ENCODE results near the gene ADPRHL1.

Gene ADPRHL1

DNA sequence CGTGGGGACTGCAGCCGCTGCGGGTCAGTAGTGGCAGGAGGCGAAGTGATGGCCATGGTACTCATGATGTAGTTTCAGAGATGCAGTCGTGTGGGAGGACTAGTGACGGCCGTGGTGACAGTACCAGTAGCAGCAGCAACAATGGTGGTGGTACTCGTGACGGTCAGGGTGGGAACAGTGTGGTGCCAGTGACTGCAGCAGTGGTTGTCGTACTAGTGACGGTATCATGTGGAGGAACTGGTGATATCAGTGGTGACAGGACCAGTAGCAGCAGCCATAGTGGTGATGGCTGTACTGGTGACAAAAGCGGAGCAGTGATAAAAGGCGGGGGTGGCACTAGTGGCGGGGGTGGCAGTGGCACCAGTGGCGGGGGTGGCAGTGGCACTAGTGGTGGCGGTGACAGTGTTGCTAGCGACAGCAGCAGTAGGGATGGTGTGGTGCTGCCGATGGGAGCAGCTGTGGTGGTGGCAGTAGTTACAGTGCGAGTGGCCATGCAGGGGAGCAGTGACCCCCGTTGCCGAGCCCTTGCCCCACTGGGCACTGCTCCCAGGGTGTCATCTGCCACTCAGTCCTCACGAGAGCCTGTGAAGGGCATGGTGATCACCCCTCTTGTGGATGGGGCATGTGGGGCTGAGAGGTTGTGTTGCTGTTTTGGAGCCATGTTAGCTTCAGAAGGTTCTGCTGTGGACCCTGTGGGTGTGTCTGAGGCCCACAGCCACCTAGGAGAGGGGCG is 22.7 kb downstream of the ADPRHL1 start:
- Mint-ChIP-seq H3K36me3 (ENCODE audit: low read depth) (peaks cover 3% of the 10 kb centered on the region), H3K27me3 (ENCODE audit: low read depth) (no peaks in the 10 kb centered on the region), H3K9me3 (no peaks in the 10 kb centered on the region), H3K4me1 (no peaks in the 10 kb centered on the region), H3K4me3 (no peak overlapping the region), H3K27ac (no peak overlapping the region)
- no peak for TF ChIP-seq CTCF (IDR thresholded peaks at IDR 0.05; ENCODE audit: unreplicated experiment in 3 of 3)

- H3K36me3 Mint-ChIP-seq (ENCODE audit: low read depth) = peaks cover 3% of the 10 kb centered on the region
- H3K4me3 Mint-ChIP-seq = no peak overlapping the region
- H3K27ac Mint-ChIP-seq = no peak overlapping the region
- no peaks in the 10 kb centered on the region for H3K9me3 Mint-ChIP-seq
- H3K4me1 Mint-ChIP-seq = no peaks in the 10 kb centered on the region
- no peak for TF ChIP-seq CTCF (IDR thresholded peaks at IDR 0.05; ENCODE audit: unreplicated experiment in 3 of 3)
- no peaks in the 10 kb centered on the region for H3K27me3 Mint-ChIP-seq (ENCODE audit: low read depth)
Observed at GRCh38 chr13:113429608-113429985, 23.7 kb downstream of the ADPRHL1 start.

- Mint-ChIP-seq H3K4me3 (no peak overlapping the region), H3K27ac (no peak overlapping the region), H3K9me3 (no peaks in the 10 kb centered on the region), H3K27me3 (ENCODE audit: low read depth) (no peaks in the 10 kb centered on the region), H3K36me3 (ENCODE audit: low read depth) (peaks cover 3% of the 10 kb centered on the region), H3K4me1 (no peaks in the 10 kb centered on the region)
- no peak for TF ChIP-seq CTCF (IDR thresholded peaks at IDR 0.05; ENCODE audit: unreplicated experiment in 3 of 3)
Observed at GRCh38 chr13:113428871-113429607, 24.2 kb downstream of the ADPRHL1 start.

- Mint-ChIP-seq H3K27me3 (ENCODE audit: low read depth) (no peaks in the 10 kb centered on the region), H3K27ac (no peak overlapping the region), H3K36me3 (ENCODE audit: low read depth) (peaks cover 3% of the 10 kb centered on the region), H3K4me3 (no peak overlapping the region), H3K4me1 (no peaks in the 10 kb centered on the region), H3K9me3 (no peaks in the 10 kb centered on the region)
- no peak for TF ChIP-seq CTCF (IDR thresholded peaks at IDR 0.05; ENCODE audit: unreplicated experiment in 3 of 3)
Observed at GRCh38 chr13:113428469-113428865, 24.8 kb downstream of the ADPRHL1 start.

GRCh38 chr13:113427562-113428468 is 25.5 kb downstream of the ADPRHL1 start:
- H3K9me3 Mint-ChIP-seq = no peaks in the 10 kb centered on the region
- TF ChIP-seq CTCF (IDR thresholded peaks at IDR 0.05; ENCODE audit: unreplicated experiment in 3 of 3) = no peak
- no peaks in the 10 kb centered on the region for H3K27me3 Mint-ChIP-seq (ENCODE audit: low read depth)
- no peak overlapping the region for H3K27ac Mint-ChIP-seq
- H3K36me3 Mint-ChIP-seq (ENCODE audit: low read depth) = peaks cover 3% of the 10 kb centered on the region
- H3K4me1 Mint-ChIP-seq = no peaks in the 10 kb centered on the region
- no peak overlapping the region for H3K4me3 Mint-ChIP-seq
